SU-DHL-6 (cell line): Measurements from ENCODE around the gene NUP35.

Experiments
- CTCF ChIP-seq: fragments of 200-600 bp; sonication (generic); IDR thresholded peaks from one replicate; pipeline ENCODE4 v1.5.1; 2017; ENCODE audit warnings: antibody characterized with exemption, mild to moderate bottlenecking, low read length, moderate library complexity; ENCODE audit not compliant: insufficient read depth, poor library complexity, severe bottlenecking
- EZH2phosphoT487 ChIP-seq: fragments of 200-600 bp; sonication (generic), shearing (Covaris generic); conservative IDR thresholded peaks from 2 replicates; pipeline ENCODE4 v1.6.1; 2018; ENCODE audit warnings: mild to moderate bottlenecking, antibody characterized with exemption, low read length, moderate library complexity, mixed read lengths

- TF ChIP-seq CTCF (no peak), EZH2phosphoT487 (no peak)
Observed at GRCh38 chr2:183163821-183164649, 39.8 kb downstream of the NUP35 start.
